H9 (cell line): ENCODE measurements around the gene PPP1R13B. TPM values are rescaled to one million over a fixed set of nuclear protein-coding genes. Genes with fewer than 3 reads are reported as not detected.

ENCODE experiments used
- DNase-seq: peaks from one replicate; pipeline ENCODE4 v3.0.0-alpha.2; 2017
- H2AFZ ChIP-seq: one replicate; pipeline ENCODE4 v1.6.1; 2013; ENCODE audit warnings: mild to moderate bottlenecking, low read length, control low read depth, moderate library complexity
- H2AK5ac ChIP-seq: 2 replicates; pipeline ENCODE4 v1.6.1; 2013; ENCODE audit warnings: low read length, control low read depth, mixed read lengths; ENCODE audit not compliant: insufficient read length
- H2BK120ac ChIP-seq: one replicate; pipeline ENCODE4 v1.6.1; 2013; ENCODE audit warnings: low read depth, mild to moderate bottlenecking, low read length, control low read depth, inconsistent platforms; ENCODE audit not compliant: poor library complexity, severe bottlenecking
- H2BK12ac ChIP-seq: 2 replicates; pipeline ENCODE4 v1.6.1; 2013; ENCODE audit warnings: low read length, control low read depth, mixed read lengths, low read depth; ENCODE audit not compliant: insufficient read length
- H2BK15ac ChIP-seq: 2 replicates; pipeline ENCODE4 v1.6.1; 2013; ENCODE audit warnings: low read depth, low read length, control low read depth
- H2BK20ac ChIP-seq: one replicate; pipeline ENCODE4 v1.6.1; 2013; ENCODE audit warnings: low read depth, mild to moderate bottlenecking, low read length, control low read depth, inconsistent platforms; ENCODE audit not compliant: poor library complexity, severe bottlenecking
- H2BK5ac ChIP-seq: 2 replicates; pipeline ENCODE4 v1.6.1; 2013; ENCODE audit warnings: low read length, control low read depth, mixed read lengths; ENCODE audit not compliant: insufficient read length
- H3K14ac ChIP-seq: 2 replicates; pipeline ENCODE4 v1.6.1; 2013; ENCODE audit warnings: low read length, control low read depth; ENCODE audit not compliant: insufficient read depth
- H3K18ac ChIP-seq: 2 replicates; pipeline ENCODE4 v1.6.1; 2013; ENCODE audit warnings: low read depth, mild to moderate bottlenecking, mixed read lengths, low read length, control low read depth; ENCODE audit not compliant: insufficient read length
- H3K23ac ChIP-seq: 2 replicates; pipeline ENCODE4 v1.6.1; 2013; ENCODE audit warnings: low read length, control low read depth, mixed read lengths, low read depth; ENCODE audit not compliant: insufficient read length
- H3K23me2 ChIP-seq: 2 replicates; pipeline ENCODE4 v1.6.1; 2013; ENCODE audit warnings: low read depth, mild to moderate bottlenecking, mixed read lengths, low read length, control low read depth; ENCODE audit not compliant: insufficient read length, poor library complexity, severe bottlenecking
- H3K27ac ChIP-seq: 2 replicates; pipeline ENCODE4 v1.5.1; 2013; ENCODE audit warnings: low read length, control low read depth, mixed read lengths, low read depth; ENCODE audit not compliant: insufficient read length
- H3K27me3 ChIP-seq: 2 replicates; pipeline ENCODE4 v1.6.1; 2013; ENCODE audit warnings: low read length, control low read depth, inconsistent platforms; ENCODE audit not compliant: insufficient read depth
- H3K4ac ChIP-seq: 2 replicates; pipeline ENCODE4 v1.6.1; 2013; ENCODE audit warnings: low read depth, mild to moderate bottlenecking, control low read depth, inconsistent platforms, low read length, moderate library complexity
- H3K4me1 ChIP-seq: 2 replicates; pipeline ENCODE4 v1.6.1; 2013; ENCODE audit warnings: low read length, control low read depth, inconsistent platforms; ENCODE audit not compliant: insufficient read depth
- H3K4me2 ChIP-seq: 2 replicates; pipeline ENCODE4 v1.6.1; 2013; ENCODE audit warnings: low read length, control low read depth, mixed read lengths; ENCODE audit not compliant: insufficient read length, insufficient read depth
- H3K56ac ChIP-seq: 2 replicates; pipeline ENCODE4 v1.6.1; 2013; ENCODE audit warnings: low read depth, mild to moderate bottlenecking, mixed read lengths, low read length, control low read depth; ENCODE audit not compliant: insufficient read length
- H3K79me1 ChIP-seq: 2 replicates; pipeline ENCODE4 v1.6.1; 2013; ENCODE audit warnings: low read depth, mild to moderate bottlenecking, moderate library complexity, low read length, control low read depth, inconsistent platforms; ENCODE audit not compliant: insufficient read depth, poor library complexity, severe bottlenecking
- H3K79me2 ChIP-seq: 2 replicates; pipeline ENCODE4 v1.6.1; 2013; ENCODE audit warnings: low read length, control low read depth, inconsistent platforms; ENCODE audit not compliant: insufficient read depth
- H3K9ac ChIP-seq: 2 replicates; pipeline ENCODE4 v1.6.1; 2013; ENCODE audit warnings: low read length, control low read depth, mixed read lengths; ENCODE audit not compliant: insufficient read length; ENCODE audit errors: extremely low read depth
- H3K9me3 ChIP-seq: one replicate; pipeline ENCODE4 v1.6.1; 2013; ENCODE audit warnings: low read depth, low read length, inconsistent platforms; ENCODE audit not compliant: control insufficient read depth
- H3T11ph ChIP-seq: one replicate; pipeline ENCODE4 v1.6.1; 2013; ENCODE audit warnings: mild to moderate bottlenecking, low read length, control low read depth, inconsistent platforms
- H4K20me1 ChIP-seq: one replicate; pipeline ENCODE4 v1.6.1; 2013; ENCODE audit not compliant: control insufficient read depth, insufficient read length, insufficient read depth
- H4K5ac ChIP-seq: 2 replicates; pipeline ENCODE4 v1.6.1; 2013; ENCODE audit warnings: low read depth, mild to moderate bottlenecking, mixed read lengths, low read length, control low read depth; ENCODE audit not compliant: insufficient read length
- H4K8ac ChIP-seq: replicated peaks from 2 replicates; pipeline ENCODE4 v1.6.1; 2013; ENCODE audit warnings: low read length, control low read depth, mixed read lengths, low read depth; ENCODE audit not compliant: insufficient read length
- H4K91ac ChIP-seq: 2 replicates; pipeline ENCODE4 v1.6.1; 2013; ENCODE audit warnings: low read depth, mild to moderate bottlenecking, moderate library complexity, mixed read lengths, low read length, control low read depth; ENCODE audit not compliant: insufficient read length
- H3K27ac Mint-ChIP-seq, 3 experiments: 2 replicates in 2 of 3; 3 replicates in 1 of 3; pipeline ENCODE4 v1.8.0; 2020 to 2021; ENCODE audit warnings: mixed read lengths in 3 of 3, mild to moderate bottlenecking in 1 of 3, moderate library complexity in 1 of 3
- H3K27me3 Mint-ChIP-seq: 2 replicates; pipeline ENCODE4 v1.8.0; 2021; ENCODE audit warnings: low read depth, mild to moderate bottlenecking, moderate library complexity, mixed read lengths
- H3K36me3 Mint-ChIP-seq, 3 experiments: 2 replicates in 2 of 3; 3 replicates in 1 of 3; pipeline ENCODE4 v1.8.0; 2020 to 2021; ENCODE audit warnings: low read depth in 3 of 3, mixed read lengths in 3 of 3; ENCODE audit not compliant: insufficient read depth in 1 of 3
- H3K4me1 Mint-ChIP-seq, 2 experiments: 2 replicates each; pipeline ENCODE4 v1.8.0; 2020; ENCODE audit warnings: mixed read lengths in 2 of 2
- H3K4me3 Mint-ChIP-seq, 2 experiments: 2 replicates in 1 of 2; 3 replicates in 1 of 2; pipeline ENCODE4 v1.8.0; 2020 to 2021; ENCODE audit warnings: mild to moderate bottlenecking in 2 of 2, mixed read lengths in 2 of 2, moderate library complexity in 1 of 2
- H3K9me3 Mint-ChIP-seq, 2 experiments: 2 replicates in 1 of 2; 3 replicates in 1 of 2; pipeline ENCODE4 v1.8.0; 2020; ENCODE audit warnings: mild to moderate bottlenecking in 2 of 2, mixed read lengths in 2 of 2, moderate library complexity in 1 of 2
- WGBS: extraction: QIAGEN DNeasy Blood & Tissue Kit; methylation state at CpG from one replicate; pipeline ENCODE4 v1.1.7; 2013; ENCODE audit warnings: missing lambda C conversion rate, low lambda C conversion rate, mixed read lengths; ENCODE audit not compliant: insufficient read length; ENCODE audit errors: extremely low coverage; 5-methylcytosine and 5-hydroxymethylcytosine counted together
- total RNA-seq: library from RNA; stranded (reverse); gene quantifications from 2 replicates; pipeline ENCODE4 v1.2.1, GENCODE V29; 2021
- TF ChIP-seq, protein P1 (sequence below): fragments of 200-600 bp; sonication (generic); conservative IDR thresholded peaks from 3 replicates; pipeline ENCODE4 v1.8.0; 2021; ENCODE audit warnings: antibody characterized with exemption, mild to moderate bottlenecking

PPP1R13B gene
- total RNA-seq, 1 experiment from 2014 or later, result 6.0 TPM

DNA sequence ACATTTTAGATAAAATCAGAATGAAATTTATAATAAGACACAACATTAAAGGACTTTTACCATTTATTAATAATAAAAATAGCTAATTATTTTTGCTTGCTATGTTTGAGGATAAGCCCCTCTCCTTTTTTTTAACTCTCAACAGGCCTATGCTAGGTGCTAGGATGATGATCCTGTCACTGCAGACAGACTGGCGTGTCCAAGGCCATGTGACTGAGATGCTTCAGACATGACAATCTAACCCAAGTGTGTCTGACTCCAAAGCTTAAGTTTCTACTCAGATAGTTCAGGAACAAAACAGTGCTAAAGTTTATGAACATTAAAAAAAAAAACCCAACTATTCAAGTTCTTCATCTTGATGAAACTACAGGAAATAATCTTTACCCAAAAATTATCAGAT is 29.8 kb downstream of the PPP1R13B start:
- Histone ChIP-seq H3K14ac (no peak overlapping the region), H2BK12ac (no peak overlapping the region), H2BK15ac (no peak overlapping the region), H2AK5ac (no peak overlapping the region), H3K23me2 (no peaks in the 10 kb centered on the region), H3K79me2 (no peaks in the 10 kb centered on the region), H3T11ph (no peak overlapping the region), H2BK5ac (no peak overlapping the region), H3K23ac (no peak overlapping the region), H4K5ac (no peak overlapping the region), H3K79me1 (no peaks in the 10 kb centered on the region), H4K91ac (no peak overlapping the region), H2BK120ac (no peak overlapping the region), H3K18ac (no peak overlapping the region), H3K4me2 (no peak overlapping the region), H2AFZ (no peak overlapping the region), H4K8ac (no peak overlapping the region), H3K4me1 (0 out of 2 replicates have a peak, but pooled peaks cover 2% of the 10 kb centered on the region), H2BK20ac (no peak overlapping the region), H3K56ac (no peak overlapping the region), H3K4ac (no peak overlapping the region), H3K9me3 (no peaks in the 10 kb centered on the region), H3K27me3 (no peaks in the 10 kb centered on the region), H4K20me1 (no peaks in the 10 kb centered on the region), H3K27ac (no peak overlapping the region), H3K9ac (no peak overlapping the region)
- H3K4me3 Mint-ChIP-seq, result no peak overlapping the region
- no peak overlapping the region for H3K27ac Mint-ChIP-seq
- no peak for DNase-seq
- H3K4me1 Mint-ChIP-seq, result peaks cover 17 to 20% of the 10 kb centered on the region in 2 experiments
- no peaks in the 10 kb centered on the region; the same call in none of the 2 replicates for H3K27me3 Mint-ChIP-seq
- peaks cover 0 to 3% of the 10 kb centered on the region in 2 experiments; a peak in 1 of 5 replicates for H3K9me3 Mint-ChIP-seq
- peaks cover 0 to 4% (median 0%) of the 10 kb centered on the region in 3 experiments; a peak in 2 of 7 replicates for H3K36me3 Mint-ChIP-seq
- no CpG with 5 or more reads among the region's 1 CpG for WGBS
- TF ChIP-seq, protein P1, sequence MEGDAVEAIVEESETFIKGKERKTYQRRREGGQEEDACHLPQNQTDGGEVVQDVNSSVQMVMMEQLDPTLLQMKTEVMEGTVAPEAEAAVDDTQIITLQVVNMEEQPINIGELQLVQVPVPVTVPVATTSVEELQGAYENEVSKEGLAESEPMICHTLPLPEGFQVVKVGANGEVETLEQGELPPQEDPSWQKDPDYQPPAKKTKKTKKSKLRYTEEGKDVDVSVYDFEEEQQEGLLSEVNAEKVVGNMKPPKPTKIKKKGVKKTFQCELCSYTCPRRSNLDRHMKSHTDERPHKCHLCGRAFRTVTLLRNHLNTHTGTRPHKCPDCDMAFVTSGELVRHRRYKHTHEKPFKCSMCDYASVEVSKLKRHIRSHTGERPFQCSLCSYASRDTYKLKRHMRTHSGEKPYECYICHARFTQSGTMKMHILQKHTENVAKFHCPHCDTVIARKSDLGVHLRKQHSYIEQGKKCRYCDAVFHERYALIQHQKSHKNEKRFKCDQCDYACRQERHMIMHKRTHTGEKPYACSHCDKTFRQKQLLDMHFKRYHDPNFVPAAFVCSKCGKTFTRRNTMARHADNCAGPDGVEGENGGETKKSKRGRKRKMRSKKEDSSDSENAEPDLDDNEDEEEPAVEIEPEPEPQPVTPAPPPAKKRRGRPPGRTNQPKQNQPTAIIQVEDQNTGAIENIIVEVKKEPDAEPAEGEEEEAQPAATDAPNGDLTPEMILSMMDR, result no peak
